MM.1S (cell line): ENCODE measurements around the gene PEX14.

Experiments used
- DNase-seq: peaks from one replicate; pipeline ENCODE4 v3.0.0-alpha.2; 2015
- H2AFZ ChIP-seq: fragments of 300-600 bp; sonication (generic); 2 replicates; pipeline ENCODE4 v1.6.0; 2016; ENCODE audit warnings: antibody characterized with exemption, low read length
- H3F3A ChIP-seq: fragments of 300-600 bp; sonication (generic); 2 replicates; pipeline ENCODE4 v1.6.1; 2016; ENCODE audit warnings: mild to moderate bottlenecking, antibody characterized with exemption, low read length, moderate library complexity, mixed read lengths; ENCODE audit not compliant: insufficient read depth
- H3K27ac ChIP-seq: fragments of 300-600 bp; sonication (generic); 2 replicates; pipeline ENCODE4 v1.5.1; 2016; ENCODE audit warnings: mild to moderate bottlenecking, low read length
- H3K27me3 ChIP-seq: fragments of 300-600 bp; sonication (generic); replicated peaks from 2 replicates; pipeline ENCODE4 v1.6.0; 2016; ENCODE audit warnings: low read length; ENCODE audit not compliant: insufficient read depth
- H3K36me3 ChIP-seq: fragments of 300-600 bp; sonication (generic); replicated peaks from 2 replicates; pipeline ENCODE4 v1.6.1; 2016; ENCODE audit warnings: mild to moderate bottlenecking, low read length, mixed read lengths; ENCODE audit not compliant: insufficient read depth
- H3K4me1 ChIP-seq: fragments of 300-600 bp; sonication (generic); 2 replicates; pipeline ENCODE4 v1.6.1; 2016; ENCODE audit warnings: low read length, mixed read lengths
- H3K4me2 ChIP-seq: fragments of 300-600 bp; sonication (generic); 2 replicates; pipeline ENCODE4 v1.6.0; 2016; ENCODE audit warnings: low read depth, low read length
- H3K4me3 ChIP-seq: fragments of 300-600 bp; sonication (generic); 2 replicates; pipeline ENCODE4 v1.5.1; 2016; ENCODE audit warnings: low read length, mixed read lengths
- H3K79me2 ChIP-seq: fragments of 300-600 bp; sonication (generic); 2 replicates; pipeline ENCODE4 v1.6.1; 2016; ENCODE audit warnings: mixed run types, low read length, mixed read lengths
- H3K9ac ChIP-seq: fragments of 300-600 bp; sonication (generic); 2 replicates; pipeline ENCODE4 v1.6.1; 2016; ENCODE audit warnings: low read length, mixed read lengths
- H3K9me2 ChIP-seq: fragments of 300-600 bp; sonication (generic); replicated peaks from 2 replicates; pipeline ENCODE4 v1.6.1; 2016; ENCODE audit warnings: mild to moderate bottlenecking, low read length, mixed read lengths; ENCODE audit not compliant: insufficient read depth
- H3K9me3 ChIP-seq: fragments of 300-600 bp; sonication (generic); replicated peaks from 2 replicates; pipeline ENCODE4 v1.6.1; 2016; ENCODE audit warnings: mild to moderate bottlenecking, low read length, mixed read lengths; ENCODE audit not compliant: insufficient read depth
- H4K20me1 ChIP-seq: fragments of 300-600 bp; sonication (generic); 2 replicates; pipeline ENCODE4 v1.6.1; 2016; ENCODE audit warnings: mild to moderate bottlenecking, low read length, moderate library complexity, mixed read lengths; ENCODE audit not compliant: insufficient read depth
- CTCF ChIP-seq: fragments of 300-600 bp; sonication (generic); IDR thresholded peaks from 2 replicates; pipeline ENCODE4 v1.5.1; 2016; ENCODE audit warnings: antibody characterized with exemption, low read length, mixed read lengths
- EZH2 ChIP-seq: fragments of 300-600 bp; sonication (generic); optimal IDR thresholded peaks from 2 replicates; pipeline ENCODE3; 2017; ENCODE audit warnings: low read depth, mild to moderate bottlenecking, antibody characterized with exemption, low read length, mixed read lengths
- EZH2phosphoT487 ChIP-seq: fragments of 300-600 bp; sonication (generic); IDR thresholded peaks from 2 replicates; pipeline ENCODE4 v1.6.1; 2018; ENCODE audit warnings: antibody characterized with exemption, low read length

PEX14 gene

GRCh38 chr1:10490286-10490970 lies 15.7 kb downstream of the PEX14 start:
- Histone ChIP-seq H3K4me2 (no peak overlapping the region), H4K20me1 (no peaks in the 10 kb centered on the region), H3K36me3 (no peaks in the 10 kb centered on the region), H3K4me3 (no peak overlapping the region), H3K9me3 (no peaks in the 10 kb centered on the region), H2AFZ (no peak overlapping the region), H3K27me3 (no peaks in the 10 kb centered on the region), H3K79me2 (peaks cover 46% of the 10 kb centered on the region), H3F3A (peaks cover 8% of the 10 kb centered on the region; the same call in 1 of the 2 replicates), H3K27ac (no peak overlapping the region), H3K4me1 (peaks cover 2% of the 10 kb centered on the region), H3K9me2 (no peaks in the 10 kb centered on the region), H3K9ac (no peak overlapping the region)
- TF ChIP-seq EZH2 (no peak), EZH2phosphoT487 (no peak), CTCF (no peak)
- no peak for DNase-seq

DNA sequence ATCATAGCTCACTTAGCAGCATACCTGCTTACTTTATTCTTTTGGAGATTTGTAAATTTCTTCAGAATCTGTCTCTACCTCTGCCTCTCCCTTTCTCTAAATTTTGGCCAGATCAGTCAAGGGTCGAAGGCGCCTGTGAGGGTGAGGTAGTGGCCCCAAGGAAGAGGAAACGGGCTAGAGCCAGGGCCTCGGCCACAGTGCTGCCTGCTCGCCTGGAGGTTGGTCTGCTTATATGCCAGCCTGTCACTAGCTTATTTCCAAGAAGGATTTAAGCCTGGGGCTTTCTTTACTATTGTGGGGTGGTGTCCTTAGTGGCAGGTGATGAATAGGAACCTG lies 19.6 kb downstream of the PEX14 start:
- Histone ChIP-seq H3K27ac (no peak overlapping the region), H3F3A (peaks cover 12% of the 10 kb centered on the region; the same call in 1 of the 2 replicates), H3K79me2 (peaks cover 69% of the 10 kb centered on the region), H3K4me1 (peaks cover 8% of the 10 kb centered on the region), H3K36me3 (no peaks in the 10 kb centered on the region), H3K9ac (no peak overlapping the region), H3K9me3 (no peaks in the 10 kb centered on the region), H3K9me2 (no peaks in the 10 kb centered on the region), H3K4me2 (peak overlapping the region; percentile 94; the same call in 1 of the 2 replicates), H3K4me3 (no peak overlapping the region), H3K27me3 (no peaks in the 10 kb centered on the region), H4K20me1 (peaks cover 4% of the 10 kb centered on the region; the same call in 1 of the 2 replicates), H2AFZ (no peak overlapping the region)
- TF ChIP-seq EZH2 (no peak), EZH2phosphoT487 (no peak), CTCF (no peak)
- no peak for DNase-seq

DNA sequence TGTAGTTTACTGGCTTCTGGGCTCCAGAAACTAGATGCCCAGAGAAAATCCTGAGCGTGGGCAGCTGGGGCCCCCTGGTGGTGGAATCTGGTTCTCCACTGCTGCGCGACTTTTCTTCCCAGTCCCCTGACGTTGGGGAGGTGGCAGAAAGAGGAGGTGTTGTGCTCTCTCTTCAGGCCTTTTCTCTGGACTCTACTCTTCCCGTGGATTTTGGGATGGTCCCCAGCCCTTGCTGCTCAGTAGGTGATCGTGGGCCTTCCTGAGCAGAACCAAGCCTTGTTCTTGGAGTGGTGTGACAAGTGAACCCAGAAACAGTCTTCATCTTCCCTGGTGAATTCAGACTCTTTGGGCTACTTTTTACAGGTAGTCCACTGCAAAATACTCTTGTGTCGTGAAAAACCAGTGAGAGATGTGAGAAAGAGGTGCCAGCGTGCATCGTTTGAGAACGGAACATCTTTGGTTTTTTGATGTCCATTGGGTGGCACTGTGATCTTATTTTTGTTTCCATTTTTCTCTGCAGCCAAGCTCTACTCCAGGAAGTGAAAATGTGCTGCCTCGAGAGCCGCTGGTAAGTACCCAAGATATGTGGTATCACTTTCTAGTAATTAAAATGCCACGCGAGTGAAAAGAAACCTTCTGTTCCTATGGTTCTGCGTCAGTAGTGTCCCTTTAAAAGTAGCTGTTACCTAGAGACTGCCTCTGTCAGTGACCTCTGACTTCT lies 20.2 kb downstream of the PEX14 start:
- Histone ChIP-seq H3K4me1 (peaks cover 8% of the 10 kb centered on the region), H3K9me2 (no peaks in the 10 kb centered on the region), H4K20me1 (peaks cover 4% of the 10 kb centered on the region; the same call in 1 of the 2 replicates), H3K27me3 (no peaks in the 10 kb centered on the region), H3K9ac (peak overlapping the region; percentile 37; the same call in 1 of the 2 replicates), H3F3A (peaks cover 12% of the 10 kb centered on the region; the same call in 1 of the 2 replicates), H3K27ac (peak overlapping the region; percentile 50; the same call in 1 of the 2 replicates), H3K9me3 (no peaks in the 10 kb centered on the region), H3K79me2 (peaks cover 69% of the 10 kb centered on the region), H2AFZ (peak overlapping the region; percentile 32; the same call in 1 of the 2 replicates), H3K4me2 (peak overlapping the region; percentile 94), H3K36me3 (no peaks in the 10 kb centered on the region), H3K4me3 (peak overlapping the region; percentile 54)
- DNase-seq, result peak; percentile 93
- TF ChIP-seq EZH2phosphoT487, result no peak
- TF ChIP-seq EZH2, result no peak
- peak; percentile 91 for TF ChIP-seq CTCF
